ENCODE measurements around the gene ADRA2C.

The ADRA2C gene

GRCh38 chr4:3816983-3817960 lies 51.1 kb downstream of the ADRA2C start:
- no peak for DNase-seq
